Heart right ventricle (tissue), 16 donors: ENCODE results near the gene SLC25A6. TPM values are rescaled to one million over a fixed set of nuclear protein-coding genes. Genes with fewer than 3 reads are reported as not detected.
A peak's percentile ranks its signal among the peaks of the same experiment; 100 is the strongest.
"Not testable (repeated sequence)": the region's sequence is repeated elsewhere in the genome, so short reads cannot be mapped to it uniquely, and the experiment has no call there.

Experiments
- ATAC-seq, 8 donors: fragments of 200-7000 bp; cut with Tn5 transposase; one replicate each; pipeline ENCODE4 v1.9.1; 2020; ENCODE audit warnings: mild to moderate bottlenecking in 8 of 8, moderate library complexity in 8 of 8, moderate number of reproducible peaks in 1 of 8
- DNase-seq, 2 donors: peaks; one replicate each; pipeline ENCODE4 v3.0.0-alpha.2; 2020
- H3K27ac ChIP-seq, 10 donors: fragments of 200-600 bp; sonication (generic) in 2 of 10; one replicate each; pipeline versions ENCODE4 v1.5.0 to v1.8.0; 2020 to 2022; ENCODE audit warnings: mild to moderate bottlenecking in 3 of 10
- H3K27me3 ChIP-seq, 7 donors: fragments of 200-600 bp; one replicate each; pipeline ENCODE4 v1.8.0; 2021 to 2022; ENCODE audit warnings: mild to moderate bottlenecking in 2 of 7
- H3K36me3 ChIP-seq, 9 donors: fragments of 200-600 bp; sonication (generic) in 1 of 9; one replicate each; pipeline versions ENCODE4 v1.5.0 to v1.8.0; 2020 to 2022; ENCODE audit warnings: mild to moderate bottlenecking in 2 of 9
- H3K4me1 ChIP-seq, 9 donors: fragments of 200-600 bp; sonication (generic) in 1 of 9; one replicate each; pipeline versions ENCODE4 v1.5.0 to v1.8.0; 2020 to 2022; ENCODE audit warnings: mild to moderate bottlenecking in 4 of 9
- H3K4me3 ChIP-seq, 10 donors: fragments of 200-600 bp; sonication (generic) in 2 of 10; one replicate each; pipeline versions ENCODE4 v1.5.0 to v1.8.0; 2020 to 2022; ENCODE audit warnings: mild to moderate bottlenecking in 7 of 10, moderate library complexity in 2 of 10
- H3K9me3 ChIP-seq, 11 donors: fragments of 200-600 bp in 10 of 11; sonication (generic) in 2 of 11; one replicate each; pipeline versions ENCODE4 v1.5.0 to v1.8.0; 2013 to 2022; ENCODE audit warnings: mild to moderate bottlenecking in 2 of 11, control low read depth in 1 of 11, moderate library complexity in 1 of 11
- WGBS, 2 donors: extraction: QIAGEN DNeasy Blood & Tissue Kit; methylation state at CpG; one replicate each; pipeline ENCODE4 v1.1.7; 2013; ENCODE audit warnings: inconsistent platforms in 1 of 2; 5-methylcytosine and 5-hydroxymethylcytosine counted together
- intact Hi-C, 10 donors: fragments of 100-400 bp; cut with DNase I; formaldehyde crosslinking; loops; one replicate each; pipeline versions ENCODE4 v1.11.1 to v1.14.2; 2022
- polyA plus RNA-seq, 2 donors: library from polyadenylated mRNA; stranded (reverse); fragments of 200-250 nt; gene quantifications; one replicate each; pipeline ENCODE4 v1.2.3, GENCODE V29; 2013
- total RNA-seq, 10 donors: library from RNA; stranded (reverse); fragmentation: NEBNext Ultra II Directional in 3 of 10; extraction: Animal tissue kit (Norgen Biotek cat#: 25700) in 3 of 10; gene quantifications; one replicate each; pipeline versions ENCODE4 v1.2.1 to v1.2.4, GENCODE V29; 2021 to 2023
- TF ChIP-seq, protein P1 (sequence below), 9 donors: fragments of 200-600 bp; sonication (generic) in 2 of 9; IDR thresholded peaks; one replicate each; pipeline versions ENCODE4 v1.5.0 to v1.8.0; 2021 to 2022; ENCODE audit warnings: antibody characterized with exemption in 9 of 9, mild to moderate bottlenecking in 5 of 9, moderate library complexity in 1 of 9
- donor health status: Arrhythmogenic right ventricular cardiomyopathy.
- donor health status: ischemic (EF 13 %, LVEDD 7.1; RV severe dilation, severe dysfunction).
- donor health status: healthy with polysubstance abuse.
- donor health status: DM: no; HTN: yes; CAD: no.
- donor health status: DM: no; HTN: no; CAD: no.
- donor health status: ischemic (EF 25% LVEDD 6.9; RV normal size, moderate dysfunction).
- donor health status: ischemic (EF 25% LVEDD 5.7; RV mildly dilated, moderate dysfunction).
- donor health status: healthy.
- donor health status: DM: yes; HTN: yes; CAD: no.
- donor health status: Ischemic cardiomyopathy.
- donor health status: ischemic (EF 35%, LVEDD 5.7; RV mildly dilated, moderate dysfunction).
- donor health status: nonischemic (EF 11% LVEDD 7.7; RV severe dilation, severe dysfunction).
- donor health status: DM: yes; HTN: yes; CAD: no.
- donor health status: PGD.
- donor health status: ischemic (EF 29% LVEDD 5.4; RV normal size, mild dysfunction).
- donor health status: nonischemic (EF 23%, LVEDD 6.1; RV moderate dilation, normal function).

SLC25A6 gene
- total and polyA plus RNA-seq, 12 donors, result 74.8 to 272 (median 141) TPM

DNA sequence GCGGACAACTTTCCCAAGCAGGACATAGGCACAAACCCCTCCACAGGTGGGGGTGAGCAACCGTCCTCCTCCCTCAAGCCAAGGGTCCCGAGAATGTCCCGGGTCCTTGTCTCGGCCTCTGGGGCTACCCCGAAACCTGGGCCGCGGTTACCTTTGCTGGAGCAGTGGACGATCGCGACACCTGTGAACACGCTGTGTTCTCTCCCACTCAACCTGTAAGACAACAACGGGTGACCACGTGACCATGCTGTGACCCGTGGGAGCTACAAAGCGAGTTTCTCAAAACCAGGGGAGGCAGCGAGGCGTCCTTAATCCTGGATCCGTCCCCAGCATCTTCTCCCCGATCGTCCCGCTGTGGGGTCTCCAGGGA, 42.9 kb upstream of the SLC25A6 start:
- Histone ChIP-seq H3K4me1 (no peaks in the 10 kb centered on the region), H3K36me3 (peaks cover 0 to 76% (median 13%) of the 10 kb centered on the region in 9 donors), H3K9me3 (no peaks in the 10 kb centered on the region), H3K27ac (no peak overlapping the region), H3K27me3 (no peaks in the 10 kb centered on the region), H3K4me3 (no peak overlapping the region)
- TF ChIP-seq, protein P1, sequence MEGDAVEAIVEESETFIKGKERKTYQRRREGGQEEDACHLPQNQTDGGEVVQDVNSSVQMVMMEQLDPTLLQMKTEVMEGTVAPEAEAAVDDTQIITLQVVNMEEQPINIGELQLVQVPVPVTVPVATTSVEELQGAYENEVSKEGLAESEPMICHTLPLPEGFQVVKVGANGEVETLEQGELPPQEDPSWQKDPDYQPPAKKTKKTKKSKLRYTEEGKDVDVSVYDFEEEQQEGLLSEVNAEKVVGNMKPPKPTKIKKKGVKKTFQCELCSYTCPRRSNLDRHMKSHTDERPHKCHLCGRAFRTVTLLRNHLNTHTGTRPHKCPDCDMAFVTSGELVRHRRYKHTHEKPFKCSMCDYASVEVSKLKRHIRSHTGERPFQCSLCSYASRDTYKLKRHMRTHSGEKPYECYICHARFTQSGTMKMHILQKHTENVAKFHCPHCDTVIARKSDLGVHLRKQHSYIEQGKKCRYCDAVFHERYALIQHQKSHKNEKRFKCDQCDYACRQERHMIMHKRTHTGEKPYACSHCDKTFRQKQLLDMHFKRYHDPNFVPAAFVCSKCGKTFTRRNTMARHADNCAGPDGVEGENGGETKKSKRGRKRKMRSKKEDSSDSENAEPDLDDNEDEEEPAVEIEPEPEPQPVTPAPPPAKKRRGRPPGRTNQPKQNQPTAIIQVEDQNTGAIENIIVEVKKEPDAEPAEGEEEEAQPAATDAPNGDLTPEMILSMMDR (IDR thresholded peaks at IDR 0.05), result no peak
- intact Hi-C loops, result no loop called here
- DNase-seq, result no peak
- WGBS, 2 donors, result 98% methylated on average over 22 of the region's 22 CpGs
- ATAC-seq, result no peak

DNA sequence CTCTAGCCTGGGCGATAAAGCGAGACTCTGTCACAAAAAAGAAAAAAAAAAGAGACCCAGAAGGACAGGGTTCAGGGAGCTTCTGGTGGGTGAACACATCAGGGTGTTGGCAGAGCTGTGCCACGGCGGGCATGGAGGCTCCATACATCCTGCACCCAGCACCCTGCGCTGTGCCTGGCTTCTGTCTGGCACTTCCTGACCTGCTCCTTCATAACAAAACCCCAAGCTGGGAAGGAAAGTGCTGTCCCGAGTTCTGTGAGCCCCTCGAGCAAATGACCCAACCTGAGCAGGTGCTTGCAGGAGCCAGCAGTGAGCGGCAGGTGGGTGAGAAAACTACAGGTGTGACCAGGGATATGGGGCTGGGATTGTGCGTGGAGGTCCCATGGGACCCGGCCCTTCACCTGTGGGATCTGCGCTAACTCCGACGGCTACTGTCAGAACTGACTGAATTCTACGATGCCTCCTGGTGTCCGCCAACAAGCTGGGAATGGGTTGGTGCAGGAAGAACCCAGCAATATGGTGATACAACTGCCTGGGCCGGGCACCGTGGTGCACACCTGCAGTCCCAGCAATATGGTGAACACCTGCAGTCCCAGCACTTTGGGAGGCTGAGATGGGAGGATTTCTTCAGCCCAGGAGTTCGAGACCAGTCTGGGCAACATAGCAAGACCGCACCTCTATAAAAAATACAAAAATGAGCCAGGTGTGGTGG, 41.9 kb upstream of the SLC25A6 start:
- ATAC-seq, result peak in 1 of 8 donors; percentile 37
- DNase-seq, result no peak
- Histone ChIP-seq H3K27me3 (no peaks in the 10 kb centered on the region), H3K4me1 (no peaks in the 10 kb centered on the region), H3K36me3 (peaks cover 0 to 69% (median 13%) of the 10 kb centered on the region in 9 donors), H3K27ac (no peak overlapping the region), H3K9me3 (no peaks in the 10 kb centered on the region), H3K4me3 (no peak overlapping the region)
- 93 to 95% methylated on average over 19 of the region's 19 CpGs for WGBS, 2 donors
- intact Hi-C loops, result no loop called here
- TF ChIP-seq, protein P1 (IDR thresholded peaks at IDR 0.05), result no peak

DNA sequence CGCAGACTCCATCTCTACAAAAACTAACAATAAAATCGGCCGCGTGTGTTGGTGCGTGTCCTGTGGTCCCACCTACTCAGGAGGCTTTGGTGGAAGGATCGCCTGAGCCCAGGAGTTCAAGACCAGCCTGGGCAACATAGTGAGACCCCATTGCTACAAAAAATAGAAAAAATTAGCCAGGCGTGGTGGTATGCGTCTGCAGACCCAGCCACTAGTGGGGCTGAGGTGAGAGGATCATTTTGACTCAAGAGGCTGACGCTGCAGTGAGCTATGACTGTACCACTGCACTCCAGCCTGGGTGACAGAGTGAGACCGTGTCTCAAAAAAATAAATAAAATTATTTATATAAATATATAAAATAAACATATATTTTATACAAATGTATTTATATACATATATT, 38.5 kb upstream of the SLC25A6 start:
- Histone ChIP-seq H3K27ac (no peak overlapping the region), H3K27me3 (no peaks in the 10 kb centered on the region), H3K4me1 (no peaks in the 10 kb centered on the region), H3K4me3 (no peak overlapping the region), H3K36me3 (peaks cover 0 to 58% (median 19%) of the 10 kb centered on the region in 9 donors), H3K9me3 (no peaks in the 10 kb centered on the region)
- intact Hi-C loops, result no loop called here
- DNase-seq, result no peak
- no peak for ATAC-seq
- TF ChIP-seq, protein P1 (IDR thresholded peaks at IDR 0.05), result no peak
- whole genome bisulfite sequencing, 2 donors, result 97 to 98% methylated on average over 10 of the region's 10 CpGs

DNA sequence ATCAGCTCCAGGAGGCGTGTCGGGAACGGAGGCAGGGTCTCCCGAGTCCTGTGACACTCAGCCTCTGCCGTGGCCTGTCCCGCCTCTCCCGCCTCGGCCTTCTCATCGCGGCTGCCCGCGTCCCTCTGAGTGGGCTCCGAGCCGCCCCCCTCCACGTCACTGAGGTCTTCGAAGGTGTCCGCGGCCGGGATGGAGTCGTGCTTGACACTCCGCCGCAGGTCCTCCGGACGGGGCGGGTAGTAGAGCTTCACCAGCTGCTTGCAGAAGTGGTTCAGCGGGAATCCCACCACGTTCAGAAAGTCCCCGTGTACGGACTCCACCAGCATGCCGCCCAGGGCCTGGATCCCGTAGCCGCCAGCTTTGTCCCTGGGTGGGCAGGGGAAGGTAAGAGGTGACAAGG, 35.8 kb upstream of the SLC25A6 start:
- DNase-seq, result no peak
- TF ChIP-seq, protein P1 (IDR thresholded peaks at IDR 0.05), result no peak

DNA sequence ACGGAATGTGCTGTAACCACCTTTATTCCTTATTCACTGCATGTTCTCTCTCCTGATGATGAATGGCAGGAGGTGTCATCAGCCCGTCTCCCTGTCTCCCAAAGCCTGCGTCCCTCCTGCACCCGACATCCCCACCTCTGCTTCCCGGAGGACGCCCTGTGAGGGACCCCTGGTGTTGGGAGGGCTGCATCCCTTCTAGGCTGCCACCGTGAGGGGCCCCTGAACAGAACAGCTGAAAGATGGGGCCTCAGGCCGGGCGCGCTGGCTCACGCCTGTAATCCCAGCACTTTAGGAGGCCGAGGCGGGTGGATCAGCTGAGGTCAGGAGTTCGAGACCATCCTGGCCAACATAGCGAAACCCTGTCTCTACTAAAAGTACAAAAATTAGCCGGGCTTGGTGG, 34.4 kb upstream of the SLC25A6 start:
- Histone ChIP-seq H3K9me3 (peaks cover 0 to 21% (median 12%) of the 10 kb centered on the region in 11 donors), H3K36me3 (peaks cover 2 to 57% (median 34%) of the 10 kb centered on the region in 9 donors)
- H3K4me3 ChIP-seq, ATAC-seq, H3K27ac ChIP-seq, intact Hi-C loops, H3K4me1 ChIP-seq, H3K27me3 ChIP-seq, DNase-seq: not testable (repeated sequence)
- 91 to 94% methylated on average over 16 of the region's 16 CpGs for WGBS, 2 donors

More for the DNA sequence above, 35.8 kb upstream of the SLC25A6 start:
- H3K9me3 ChIP-seq, result peaks cover 0 to 7% (median under 1%) of the 10 kb centered on the region in 11 donors
- intact Hi-C loops, result no loop called here
- H3K27ac ChIP-seq, result no peak overlapping the region
- no peaks in the 10 kb centered on the region for H3K27me3 ChIP-seq
- no peak overlapping the region for H3K4me3 ChIP-seq
- WGBS, 2 donors, result 95 to 97% methylated on average over 26 to 32 of the region's 32 CpGs
- H3K36me3 ChIP-seq, result peaks cover 0 to 54% (median 25%) of the 10 kb centered on the region in 9 donors
- ATAC-seq, result peak in 1 of 8 donors; percentile 22
- no peaks in the 10 kb centered on the region for H3K4me1 ChIP-seq
